ENCODE results near the gene UBE2Z. TPM values are rescaled to one million over a fixed set of nuclear protein-coding genes. Genes with fewer than 3 reads are reported as not detected.

Gene UBE2Z
- total and polyA plus RNA-seq, 2 experiments from 2014 or later: 63.3 to 66.7 TPM

GRCh38 chr17:48951572-48951971 is 43.4 kb downstream of the UBE2Z start:
- no peaks in the 10 kb centered on the region for H4K20me1 ChIP-seq (ENCODE audit: insufficient read depth, poor library complexity, severe bottlenecking)
- no peaks in the 10 kb centered on the region for H3K79me2 ChIP-seq
- H3K4me1 ChIP-seq (ENCODE audit: insufficient read depth): no peaks in the 10 kb centered on the region
- DNase-seq (ENCODE audit: low spot score): no peak
- TF ChIP-seq EZH2 (IDR thresholded peaks at IDR 0.05; ENCODE audit: borderline replicate concordance) (no peak), CTCF (IDR thresholded peaks at IDR 0.05; ENCODE audit: poor library complexity) (no peak), EZH2phosphoT487 (IDR thresholded peaks at IDR 0.05; ENCODE audit: low read depth, severe bottlenecking, unreplicated experiment) (no peak)
- no peak overlapping the region for H3K27ac ChIP-seq
- H3K9me3 ChIP-seq (ENCODE audit: low read depth): no peaks in the 10 kb centered on the region
- no peaks in the 10 kb centered on the region for H3K36me3 ChIP-seq (replicated peaks; ENCODE audit: insufficient read depth, low read depth)
- 94% methylated on average over 5 of the region's 5 CpGs for WGBS (ENCODE audit: low lambda C conversion rate, missing lambda C conversion rate)
- H3K9me2 ChIP-seq (replicated peaks; ENCODE audit: insufficient read depth): no peaks in the 10 kb centered on the region
- no peak overlapping the region for H3K4me2 ChIP-seq
- H2AFZ ChIP-seq: no peak overlapping the region
- H3K27me3 ChIP-seq: no peaks in the 10 kb centered on the region
- H3K4me3 ChIP-seq: no peak overlapping the region

GRCh38 chr17:48952904-48953303 is 44.7 kb downstream of the UBE2Z start:
- no peak for TF ChIP-seq EZH2 (IDR thresholded peaks at IDR 0.05; ENCODE audit: borderline replicate concordance)
- TF ChIP-seq EZH2phosphoT487 (IDR thresholded peaks at IDR 0.05; ENCODE audit: low read depth, severe bottlenecking, unreplicated experiment): no peak
- no peak for TF ChIP-seq CTCF (IDR thresholded peaks at IDR 0.05; ENCODE audit: poor library complexity)
- H3K27me3 ChIP-seq: no peaks in the 10 kb centered on the region
- no peaks in the 10 kb centered on the region for H4K20me1 ChIP-seq (ENCODE audit: insufficient read depth, poor library complexity, severe bottlenecking)
- no peaks in the 10 kb centered on the region for H3K4me1 ChIP-seq (ENCODE audit: insufficient read depth)
- H3K9me3 ChIP-seq (ENCODE audit: low read depth): no peaks in the 10 kb centered on the region
- H3K9me2 ChIP-seq (replicated peaks; ENCODE audit: insufficient read depth): no peaks in the 10 kb centered on the region
- WGBS (ENCODE audit: low lambda C conversion rate, missing lambda C conversion rate): 41% methylated on average over 5 of the region's 5 CpGs
- no peak overlapping the region for H3K4me3 ChIP-seq
- no peak overlapping the region for H2AFZ ChIP-seq
- H3K4me2 ChIP-seq: no peak overlapping the region
- no peaks in the 10 kb centered on the region for H3K79me2 ChIP-seq
- no peaks in the 10 kb centered on the region for H3K36me3 ChIP-seq (replicated peaks; ENCODE audit: insufficient read depth, low read depth)
- DNase-seq (ENCODE audit: low spot score): no peak
- no peak overlapping the region for H3K27ac ChIP-seq

- H3K9me2 ChIP-seq (replicated peaks; ENCODE audit: insufficient read depth): no peaks in the 10 kb centered on the region
- H4K20me1 ChIP-seq (ENCODE audit: insufficient read depth, poor library complexity, severe bottlenecking): no peaks in the 10 kb centered on the region
- no peak overlapping the region for H3K4me3 ChIP-seq
- 36% methylated on average over 7 of the region's 7 CpGs for WGBS (ENCODE audit: low lambda C conversion rate, missing lambda C conversion rate)
- no peaks in the 10 kb centered on the region for H3K9me3 ChIP-seq (ENCODE audit: low read depth)
- H3K79me2 ChIP-seq: no peaks in the 10 kb centered on the region
- H3K36me3 ChIP-seq (replicated peaks; ENCODE audit: insufficient read depth, low read depth): no peaks in the 10 kb centered on the region
- DNase-seq (ENCODE audit: low spot score): peak; percentile 77
- H3K27me3 ChIP-seq: no peaks in the 10 kb centered on the region
- no peak overlapping the region for H3K27ac ChIP-seq
- TF ChIP-seq CTCF (IDR thresholded peaks at IDR 0.05; ENCODE audit: poor library complexity) (peak; percentile 68), EZH2phosphoT487 (IDR thresholded peaks at IDR 0.05; ENCODE audit: low read depth, severe bottlenecking, unreplicated experiment) (no peak)
- no peak overlapping the region for H2AFZ ChIP-seq
- H3K4me2 ChIP-seq: no peak overlapping the region
- H3K4me1 ChIP-seq (ENCODE audit: insufficient read depth): no peaks in the 10 kb centered on the region
Observed at GRCh38 chr17:48954300-48954755, 46.1 kb downstream of the UBE2Z start.

All from hepatocyte (in vitro differentiated cells).